DMS114 treated with DMSO at 0.1 percent for 48 hours (cell line): ENCODE data around the gene UTP3.
"Not testable (repeated sequence)": the region's sequence is repeated elsewhere in the genome, so short reads cannot be mapped to it uniquely, and the experiment has no call there.

ENCODE experiments used
- DNase-seq: peaks from one replicate; lab custom pipeline; 2025; ENCODE audit not compliant: unreplicated experiment; lab: John Stamatoyannopoulos, UW

The UTP3 gene

DNA sequence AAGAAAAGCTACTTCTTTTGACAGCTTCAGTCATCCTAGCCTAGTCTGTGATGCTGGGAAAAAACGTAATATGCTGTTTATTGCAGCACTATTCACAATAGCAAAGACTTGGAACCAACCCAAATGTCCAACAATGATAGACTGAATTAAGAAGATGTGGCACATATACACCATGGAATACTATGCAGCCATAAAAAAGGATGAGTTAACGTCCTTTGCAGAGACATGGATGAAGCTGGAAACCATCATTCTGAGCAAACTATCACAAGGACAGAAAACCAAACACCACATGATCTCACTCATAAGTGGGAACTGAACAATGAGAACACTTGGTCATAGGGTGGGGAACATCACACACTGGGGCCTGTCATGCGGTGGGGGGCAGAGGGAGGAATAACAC lies 6.2 kb upstream of the UTP3 start:
- DNase-seq = not testable (repeated sequence)

GRCh38 chr4:70687392-70687791 lies 940 bp upstream of the UTP3 start:
- no peak for DNase-seq

DNA sequence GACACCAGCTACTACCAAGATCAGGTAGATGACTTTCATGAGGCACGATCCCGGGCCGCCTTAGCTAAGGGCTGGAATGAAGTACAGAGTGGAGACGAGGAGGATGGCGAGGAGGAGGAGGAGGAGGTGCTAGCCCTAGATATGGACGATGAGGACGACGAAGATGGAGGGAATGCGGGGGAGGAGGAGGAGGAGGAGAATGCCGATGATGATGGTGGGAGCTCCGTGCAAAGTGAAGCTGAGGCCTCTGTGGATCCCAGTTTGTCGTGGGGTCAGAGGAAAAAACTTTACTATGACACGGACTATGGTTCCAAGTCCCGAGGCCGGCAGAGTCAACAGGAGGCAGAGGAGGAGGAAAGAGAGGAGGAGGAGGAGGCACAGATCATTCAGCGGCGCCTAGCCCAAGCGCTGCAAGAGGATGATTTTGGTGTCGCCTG lies 481 bp downstream of the UTP3 start:
- no peak for DNase-seq

GRCh38 chr4:70691661-70692060 lies 3.3 kb downstream of the UTP3 start:
- DNase-seq = no peak

- DNase-seq = not testable (repeated sequence)
These were observed 6.3 kb downstream of the UTP3 start for GRCh38 chr4:70694633-70695032.

DNA sequence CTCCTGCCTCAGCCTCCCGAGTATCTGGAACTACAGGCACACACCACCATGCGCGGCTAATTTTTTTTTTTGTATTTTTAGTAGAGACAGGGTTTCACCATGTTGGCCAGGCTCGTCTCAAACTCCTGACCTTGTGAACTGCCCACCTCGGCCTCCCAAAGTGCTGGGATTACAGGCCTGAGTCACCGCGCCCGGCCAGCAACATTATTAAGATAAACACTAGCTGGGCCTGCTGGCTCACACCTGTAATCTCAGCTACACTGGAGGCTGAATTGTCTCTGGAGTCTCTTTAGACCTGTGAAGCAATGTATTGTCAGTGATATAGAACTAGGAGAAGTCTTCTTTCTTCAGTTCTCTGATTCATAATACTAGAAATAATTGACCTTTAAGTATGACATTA lies 10.1 kb downstream of the UTP3 start:
- not testable (repeated sequence) for DNase-seq

GRCh38 chr4:70700712-70701111 lies 12.4 kb downstream of the UTP3 start:
- no peak for DNase-seq

DNA sequence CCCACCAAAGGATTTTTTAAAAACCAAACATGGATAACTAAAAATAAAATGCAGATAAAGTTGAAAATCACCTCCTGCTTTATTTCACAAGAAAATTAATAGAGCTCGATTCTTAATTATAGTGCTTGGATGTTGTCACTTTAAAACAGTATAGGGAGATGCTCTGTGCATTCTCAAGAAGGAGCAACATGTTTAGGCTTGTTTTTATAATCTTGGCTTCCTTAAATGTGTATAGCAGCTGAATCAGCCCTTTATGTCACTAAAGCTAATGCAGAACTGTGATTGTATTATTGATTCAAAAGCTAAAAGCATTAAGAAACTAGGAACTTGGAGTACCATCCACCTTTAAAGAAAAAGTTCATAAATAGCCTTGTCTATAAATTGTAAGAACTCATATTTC lies 12.9 kb downstream of the UTP3 start:
- DNase-seq = no peak

GRCh38 chr4:70702592-70702991 lies 14.3 kb downstream of the UTP3 start:
- not testable (repeated sequence) for DNase-seq

DNA sequence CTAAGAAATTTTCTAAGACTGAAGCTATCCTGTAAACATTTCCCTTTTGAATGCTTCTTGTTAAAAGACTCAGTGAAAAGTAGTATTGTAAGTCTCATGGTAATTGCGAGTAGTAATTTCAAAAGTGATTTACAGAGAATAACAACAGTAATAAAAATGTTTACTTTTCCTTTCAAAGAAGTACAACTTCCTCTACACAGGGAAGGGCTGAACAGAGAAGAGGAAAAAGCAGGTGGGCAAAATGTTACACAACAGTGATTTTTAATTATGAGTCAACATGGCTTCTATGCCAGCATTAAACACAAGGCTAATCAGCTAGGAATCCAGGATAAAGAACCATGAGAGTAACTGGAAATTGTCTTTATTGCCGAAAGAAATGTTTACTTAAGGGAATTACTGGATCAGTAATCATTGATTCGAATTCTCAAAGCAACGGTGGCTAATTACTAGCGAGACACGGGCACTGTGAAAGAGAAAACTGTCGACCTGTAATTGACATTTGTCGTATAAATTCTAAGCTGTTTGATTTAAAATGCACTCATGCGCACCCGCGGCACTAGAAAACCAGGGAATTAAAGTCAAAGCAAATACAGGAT lies 15.4 kb downstream of the UTP3 start:
- DNase-seq = no peak

GRCh38 chr4:70704215-70704930 lies 16.0 kb downstream of the UTP3 start:
- DNase-seq = peak; percentile 18

DNA sequence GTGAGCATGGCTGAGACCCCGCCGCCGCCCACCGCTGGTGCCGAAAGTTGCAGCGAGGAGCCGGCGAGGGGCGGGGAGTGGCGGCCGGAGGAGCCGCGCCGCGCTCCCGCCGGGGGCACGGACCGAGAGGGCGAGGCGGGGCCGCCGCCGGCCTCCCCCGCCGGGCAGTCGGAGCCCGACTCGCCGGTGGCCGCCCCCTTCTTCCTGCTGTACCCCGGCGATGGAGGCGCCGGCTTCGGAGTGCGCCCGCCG lies 16.5 kb downstream of the UTP3 start:
- no peak for DNase-seq

- DNase-seq = peak; percentile 12
These were observed 17.1 kb downstream of the UTP3 start for GRCh38 chr4:70705183-70706043.

GRCh38 chr4:70706044-70706461 lies 17.7 kb downstream of the UTP3 start:
- DNase-seq = no peak

- DNase-seq = no peak
These were observed 18.2 kb downstream of the UTP3 start for GRCh38 chr4:70706516-70706915.

- DNase-seq = no peak
These were observed 21.4 kb downstream of the UTP3 start for GRCh38 chr4:70709611-70710205.

GRCh38 chr4:70711599-70711998 lies 23.3 kb downstream of the UTP3 start:
- no peak for DNase-seq

DNA sequence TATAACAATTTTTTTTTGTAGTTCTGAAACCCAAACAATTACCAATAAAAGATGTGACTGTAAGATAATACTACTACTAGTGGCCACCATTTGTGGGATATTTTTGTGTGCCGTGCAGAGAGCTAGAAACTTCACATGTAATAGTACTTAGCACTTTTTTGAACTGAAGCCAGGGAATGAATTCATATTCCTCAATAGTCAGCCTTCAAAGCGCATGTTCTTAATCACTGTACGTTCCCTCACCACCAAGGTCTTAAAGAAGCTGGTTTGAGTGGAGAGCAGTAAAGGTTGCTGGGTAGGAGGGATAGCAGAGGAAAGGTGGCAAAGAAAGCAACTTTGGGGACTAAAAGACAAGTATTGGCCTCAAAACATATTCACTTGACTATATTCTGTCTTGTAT lies 23.8 kb downstream of the UTP3 start:
- no peak for DNase-seq

GRCh38 chr4:70712604-70713452 lies 24.5 kb downstream of the UTP3 start:
- no peak for DNase-seq

DNA sequence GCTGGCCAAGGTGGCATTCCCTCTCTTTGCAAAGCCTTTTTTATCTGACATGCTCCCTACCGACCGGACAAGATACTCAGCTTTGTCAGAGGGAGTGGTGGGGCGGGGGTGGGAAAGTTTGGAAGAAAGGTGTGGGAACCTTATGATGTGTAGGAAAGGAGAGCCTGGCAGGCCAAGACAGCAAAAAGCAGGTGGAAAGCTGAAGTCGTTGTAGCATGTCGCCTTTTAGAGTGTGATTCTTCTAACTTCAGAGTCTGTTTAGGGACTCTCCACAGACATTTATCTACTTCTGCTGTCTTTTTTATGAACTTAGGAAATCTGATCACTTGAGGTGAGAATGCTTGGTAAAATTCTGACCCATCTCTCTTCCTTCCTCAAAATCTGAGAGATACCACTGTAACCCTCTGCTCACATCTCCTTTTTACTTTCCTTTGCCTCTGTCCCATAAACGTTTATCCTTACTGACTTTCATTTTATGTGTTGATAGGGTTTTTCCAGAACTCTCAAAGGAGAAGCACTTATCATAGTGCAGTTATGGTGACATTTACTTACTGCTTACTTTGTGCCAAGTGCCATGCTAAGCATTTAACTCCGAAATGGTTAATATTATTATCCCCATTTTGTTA lies 25.2 kb downstream of the UTP3 start:
- no peak for DNase-seq
